ENCODE data around the gene ASTN2. TPM values are rescaled to one million over a fixed set of nuclear protein-coding genes. Genes with fewer than 3 reads are reported as not detected.

ASTN2 gene
- total RNA-seq, 4 donors from 2014 or later = 4.0 to 7.0 (median 4.9) TPM

GRCh38 chr9:117459913-117460312, 45.1 kb upstream of the ASTN2 start:
- no peaks in the 10 kb centered on the region for H3K9me3 ChIP-seq
- no peaks in the 10 kb centered on the region for H3K4me1 ChIP-seq
- no peak overlapping the region for H3K4me3 ChIP-seq
- no peak for ATAC-seq
- peaks cover 31% of the 10 kb centered on the region for H3K27me3 ChIP-seq
- TF ChIP-seq POLR2AphosphoS5 (IDR thresholded peaks at IDR 0.05) (no peak), CTCF (IDR thresholded peaks at IDR 0.05) (no peak), EP300 (IDR thresholded peaks at IDR 0.05) (no peak), POLR2A (IDR thresholded peaks at IDR 0.05) (no peak)
- H3K27ac ChIP-seq = no peak overlapping the region
- no peaks in the 10 kb centered on the region for H3K36me3 ChIP-seq

- no peak for ATAC-seq
- Histone ChIP-seq H3K4me1 (no peaks in the 10 kb centered on the region), H3K27me3 (peaks cover 45% of the 10 kb centered on the region), H3K27ac (no peak overlapping the region), H3K9me3 (no peaks in the 10 kb centered on the region), H3K36me3 (no peaks in the 10 kb centered on the region), H3K4me3 (no peak overlapping the region)
- 63 to 66% methylated on average over 3 of the region's 3 CpGs for WGBS, 2 donors (ENCODE audit: low coverage in 1 of 2)
- TF ChIP-seq EP300 (IDR thresholded peaks at IDR 0.05) = no peak
- TF ChIP-seq POLR2AphosphoS5 (IDR thresholded peaks at IDR 0.05) = no peak
- no peak for TF ChIP-seq CTCF (IDR thresholded peaks at IDR 0.05)
- TF ChIP-seq POLR2A (IDR thresholded peaks at IDR 0.05) = no peak
These were observed 43.2 kb upstream of the ASTN2 start for GRCh38 chr9:117458066-117458465.

- Histone ChIP-seq H3K27ac (no peak overlapping the region), H3K4me1 (no peaks in the 10 kb centered on the region), H3K36me3 (no peaks in the 10 kb centered on the region), H3K27me3 (peaks cover 37% of the 10 kb centered on the region), H3K9me3 (no peaks in the 10 kb centered on the region), H3K4me3 (no peak overlapping the region)
- no peak for TF ChIP-seq POLR2AphosphoS5 (IDR thresholded peaks at IDR 0.05)
- no peak for TF ChIP-seq EP300 (IDR thresholded peaks at IDR 0.05)
- ATAC-seq = no peak
These were observed 39.9 kb upstream of the ASTN2 start for GRCh38 chr9:117454711-117455110.

GRCh38 chr9:117453737-117454136, 38.9 kb upstream of the ASTN2 start:
- WGBS, 2 donors (ENCODE audit: low coverage in 1 of 2) = 39 to 80% methylated on average over 1 of the region's 1 CpG
- Histone ChIP-seq H3K9me3 (no peaks in the 10 kb centered on the region), H3K27me3 (peaks cover 37% of the 10 kb centered on the region), H3K27ac (no peak overlapping the region), H3K36me3 (no peaks in the 10 kb centered on the region), H3K4me1 (no peaks in the 10 kb centered on the region), H3K4me3 (no peak overlapping the region)
- TF ChIP-seq CTCF (IDR thresholded peaks at IDR 0.05) = no peak
- TF ChIP-seq EP300 (IDR thresholded peaks at IDR 0.05) = no peak
- no peak for TF ChIP-seq POLR2AphosphoS5 (IDR thresholded peaks at IDR 0.05)
- no peak for TF ChIP-seq POLR2A (IDR thresholded peaks at IDR 0.05)
- ATAC-seq = no peak

GRCh38 chr9:117451311-117451710, 36.5 kb upstream of the ASTN2 start:
- Histone ChIP-seq H3K4me1 (no peaks in the 10 kb centered on the region), H3K36me3 (no peaks in the 10 kb centered on the region), H3K4me3 (no peak overlapping the region), H3K9me3 (no peaks in the 10 kb centered on the region), H3K27ac (no peak overlapping the region), H3K27me3 (peaks cover 34% of the 10 kb centered on the region)
- TF ChIP-seq EP300 (IDR thresholded peaks at IDR 0.05) (no peak), CTCF (IDR thresholded peaks at IDR 0.05) (no peak), POLR2A (IDR thresholded peaks at IDR 0.05) (no peak), POLR2AphosphoS5 (IDR thresholded peaks at IDR 0.05) (no peak)
- ATAC-seq = no peak
- WGBS, 2 donors (ENCODE audit: low coverage in 1 of 2) = 31 to 53% methylated on average over 2 of the region's 2 CpGs

- no peak for ATAC-seq
- H3K36me3 ChIP-seq = no peaks in the 10 kb centered on the region
- WGBS, 2 donors (ENCODE audit: low coverage in 1 of 2) = 41 to 42% methylated on average over 3 of the region's 3 CpGs
- H3K4me3 ChIP-seq = no peak overlapping the region
- TF ChIP-seq EP300 (IDR thresholded peaks at IDR 0.05) (no peak), POLR2AphosphoS5 (IDR thresholded peaks at IDR 0.05) (no peak), POLR2A (IDR thresholded peaks at IDR 0.05) (no peak), CTCF (IDR thresholded peaks at IDR 0.05) (no peak)
- no peaks in the 10 kb centered on the region for H3K9me3 ChIP-seq
- no peak overlapping the region for H3K27ac ChIP-seq
- no peaks in the 10 kb centered on the region for H3K4me1 ChIP-seq
- peaks cover 5% of the 10 kb centered on the region for H3K27me3 ChIP-seq
These were observed 33.2 kb upstream of the ASTN2 start for GRCh38 chr9:117448066-117448465.
